GM10248 (cell line): Measurements from ENCODE around the gene MT1B.
"Not testable (repeated sequence)": the region's sequence is repeated elsewhere in the genome, so short reads cannot be mapped to it uniquely, and the experiment has no call there.

Source experiments
- CTCF ChIA-PET: fragments of 300-600 bp; sonication (Branson Sonifier 250); formaldehyde crosslinking; extraction: SDS; loops from one replicate; lab custom pipeline; 2021; ENCODE audit warnings: antibody characterized with exemption; lab: Yijun Ruan, JAX
- POLR2A ChIA-PET: fragments of 350-650 bp; sonication (Branson Sonifier 250); formaldehyde crosslinking; extraction: SDS; loops from one replicate; lab custom pipeline; 2020; ENCODE audit warnings: antibody characterized with exemption; lab: Yijun Ruan, JAX
- DNase-seq: peaks from one replicate; pipeline ENCODE4 v3.0.0; 2012; ENCODE audit errors: extremely low spot score
- TF ChIP-seq, protein P1 (sequence below): IDR thresholded peaks from 2 replicates; pipeline ENCODE4 v1.5.1; 2012; ENCODE audit warnings: mild to moderate bottlenecking, low read depth; ENCODE audit errors: extremely low read depth, missing control alignments, control extremely low read depth

Gene MT1B

DNA sequence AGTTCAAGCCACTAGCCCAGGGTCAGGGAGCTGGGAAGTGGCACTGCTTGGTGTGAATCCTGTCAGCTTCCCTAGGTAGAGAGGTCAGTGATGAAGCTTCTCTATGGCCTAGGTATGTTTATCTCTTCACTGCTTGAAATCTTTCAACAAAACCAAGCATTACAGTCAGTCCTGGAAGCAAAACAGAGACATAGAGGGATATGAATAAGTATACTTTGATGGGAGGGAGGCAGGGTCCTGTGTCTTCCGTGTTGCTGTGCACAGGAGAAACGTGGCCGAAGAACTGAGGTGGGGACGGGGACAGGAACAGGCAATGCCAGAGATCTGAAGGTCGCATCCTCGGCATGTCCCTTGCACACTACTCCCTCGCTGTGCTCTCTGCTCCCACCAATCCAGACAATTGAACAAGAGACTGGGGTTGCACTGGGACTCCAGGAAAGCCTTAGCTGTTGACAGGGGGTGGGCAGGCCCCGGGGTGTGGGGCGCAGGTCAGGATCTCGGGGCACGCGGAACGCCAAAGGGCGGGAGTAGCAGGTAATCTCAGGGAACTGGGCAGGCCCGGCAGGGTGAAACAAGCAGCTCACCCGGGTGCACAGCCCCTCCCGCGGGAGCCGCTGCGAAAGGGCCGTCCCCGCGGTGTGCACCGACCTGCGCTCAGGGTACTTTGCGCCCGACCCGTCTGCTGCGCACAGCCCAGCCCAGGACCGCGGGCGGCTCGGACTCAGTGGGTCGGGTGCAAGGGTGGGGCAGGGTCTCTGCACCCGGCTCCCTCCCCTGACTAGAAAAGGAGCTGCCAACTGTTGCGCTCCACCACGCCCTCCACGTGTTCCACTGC lies 17.5 kb downstream of the MT1B start, which contains the start of gene MT1H:
Gene MT1H, plus strand, starts transcription at position 810 of the 835 bp plus-strand sequence. CDS start 71 bp downstream, outside the sequence.
- no peak for DNase-seq
- ChIA-PET POLR2A (no interaction called here), CTCF (interaction anchor here (1.4 kb wide), 1 partner anchor 33 kb away, joined by 5 read pairs; no protein-coding TSS in a partner anchor)
- TF ChIP-seq, protein P1, sequence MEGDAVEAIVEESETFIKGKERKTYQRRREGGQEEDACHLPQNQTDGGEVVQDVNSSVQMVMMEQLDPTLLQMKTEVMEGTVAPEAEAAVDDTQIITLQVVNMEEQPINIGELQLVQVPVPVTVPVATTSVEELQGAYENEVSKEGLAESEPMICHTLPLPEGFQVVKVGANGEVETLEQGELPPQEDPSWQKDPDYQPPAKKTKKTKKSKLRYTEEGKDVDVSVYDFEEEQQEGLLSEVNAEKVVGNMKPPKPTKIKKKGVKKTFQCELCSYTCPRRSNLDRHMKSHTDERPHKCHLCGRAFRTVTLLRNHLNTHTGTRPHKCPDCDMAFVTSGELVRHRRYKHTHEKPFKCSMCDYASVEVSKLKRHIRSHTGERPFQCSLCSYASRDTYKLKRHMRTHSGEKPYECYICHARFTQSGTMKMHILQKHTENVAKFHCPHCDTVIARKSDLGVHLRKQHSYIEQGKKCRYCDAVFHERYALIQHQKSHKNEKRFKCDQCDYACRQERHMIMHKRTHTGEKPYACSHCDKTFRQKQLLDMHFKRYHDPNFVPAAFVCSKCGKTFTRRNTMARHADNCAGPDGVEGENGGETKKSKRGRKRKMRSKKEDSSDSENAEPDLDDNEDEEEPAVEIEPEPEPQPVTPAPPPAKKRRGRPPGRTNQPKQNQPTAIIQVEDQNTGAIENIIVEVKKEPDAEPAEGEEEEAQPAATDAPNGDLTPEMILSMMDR, result no peak

DNA sequence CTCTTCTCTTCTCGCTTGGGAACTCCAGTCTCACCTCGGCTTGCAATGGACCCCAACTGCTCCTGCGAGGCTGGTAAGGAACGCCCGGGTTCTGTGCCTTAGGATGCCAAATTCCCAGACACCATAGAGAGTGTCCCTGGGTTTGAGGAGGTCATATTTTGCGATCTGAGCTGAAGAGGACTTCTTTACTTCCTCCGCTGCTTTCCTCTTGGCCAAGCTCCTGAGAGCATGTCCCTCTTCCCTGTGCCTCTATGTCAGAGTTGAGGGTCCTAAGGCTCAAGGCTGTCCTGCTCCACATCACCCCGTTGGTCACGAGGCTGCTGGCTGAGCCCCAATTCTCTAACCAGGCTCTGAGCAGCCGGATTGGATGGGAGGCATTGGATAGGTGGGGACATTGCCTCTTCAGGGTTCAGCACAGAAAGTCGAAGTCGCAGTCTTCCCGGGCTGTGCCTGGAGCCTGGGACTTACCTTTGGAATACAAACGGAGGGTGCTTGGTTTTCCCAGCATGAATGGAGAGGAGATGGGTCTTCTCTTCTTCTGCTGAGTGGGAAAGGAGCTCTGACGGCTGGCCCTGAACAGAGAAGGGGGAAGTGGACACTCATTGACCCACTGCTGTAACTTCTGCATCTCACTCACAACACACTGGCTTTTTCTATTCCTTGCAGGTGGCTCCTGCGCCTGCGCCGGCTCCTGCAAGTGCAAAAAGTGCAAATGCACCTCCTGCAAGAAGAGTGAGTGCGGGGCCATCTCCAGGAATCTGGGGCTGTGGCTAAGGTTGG lies 18.3 kb downstream of the MT1B start:
- TF ChIP-seq, protein P1, result no peak
- DNase-seq, result no peak
- POLR2A ChIA-PET, result no interaction called here
- CTCF ChIA-PET, result no interaction called here

DNA sequence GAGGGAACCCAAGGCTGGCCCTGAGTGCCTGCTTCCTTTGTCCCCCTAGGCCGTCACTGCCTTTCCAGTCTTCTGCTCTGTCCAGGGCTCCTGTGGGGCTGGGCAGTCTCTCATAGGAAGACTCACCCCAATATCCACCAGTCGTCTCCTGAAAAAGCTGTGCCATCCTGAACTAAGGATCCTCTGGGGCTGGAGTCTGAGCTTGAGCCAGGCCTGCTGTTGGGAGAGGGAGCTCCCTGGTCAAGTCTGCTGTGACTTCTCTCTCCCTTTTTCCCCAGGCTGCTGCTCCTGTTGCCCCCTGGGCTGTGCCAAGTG lies 18.9 kb downstream of the MT1B start:
- POLR2A ChIA-PET, result no interaction called here
- no peak for DNase-seq
- TF ChIP-seq, protein P1, result no peak
- CTCF ChIA-PET, result no interaction called here

DNA sequence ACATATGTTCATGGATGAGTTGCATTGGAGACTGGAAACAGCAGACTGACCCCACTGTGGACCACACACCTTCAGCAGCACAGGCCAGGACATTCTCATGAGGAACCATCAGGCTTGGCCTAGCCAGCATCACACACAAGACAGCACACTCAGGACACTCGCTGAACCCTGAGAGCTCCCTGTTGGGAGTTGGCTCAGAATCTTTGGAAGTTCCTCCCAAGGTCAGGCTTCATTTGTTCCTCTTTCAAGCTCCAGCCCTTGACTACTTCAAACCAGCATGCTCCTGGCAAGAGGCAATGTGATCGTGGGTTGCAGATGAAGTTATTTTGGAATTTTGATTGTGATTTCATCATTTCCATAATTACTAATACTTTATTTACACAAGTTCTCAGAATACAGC lies 20.0 kb downstream of the MT1B start:
- CTCF ChIA-PET, result interaction anchor here (4.1 kb wide), 1 partner anchor 30 kb away, joined by 20 read pairs; no protein-coding TSS in a partner anchor
- DNase-seq, POLR2A ChIA-PET: not testable (repeated sequence)

DNA sequence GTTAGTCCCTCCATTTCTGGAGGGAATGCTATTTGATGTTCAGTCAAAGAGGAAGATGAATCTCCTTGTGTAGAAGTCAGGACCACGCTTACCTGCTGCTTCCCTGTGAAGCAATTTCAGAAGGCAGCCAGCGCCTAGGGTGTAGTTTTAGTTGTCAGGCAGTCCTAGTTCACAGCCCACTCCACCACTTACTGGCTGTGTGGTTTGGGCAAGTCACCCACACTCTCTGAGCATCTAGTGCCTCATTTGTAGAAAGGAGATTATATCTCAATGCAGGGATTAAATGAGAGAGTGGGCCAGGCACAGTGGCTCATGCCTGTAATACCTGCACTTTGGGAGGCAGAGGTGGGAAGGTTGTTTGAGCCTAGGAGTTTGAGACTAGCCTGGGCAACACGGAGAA lies 20.5 kb downstream of the MT1B start:
- POLR2A ChIA-PET, DNase-seq: not testable (repeated sequence)
- CTCF ChIA-PET, result interaction anchor here (4.1 kb wide), 1 partner anchor 30 kb away, joined by 20 read pairs; no protein-coding TSS in a partner anchor

DNA sequence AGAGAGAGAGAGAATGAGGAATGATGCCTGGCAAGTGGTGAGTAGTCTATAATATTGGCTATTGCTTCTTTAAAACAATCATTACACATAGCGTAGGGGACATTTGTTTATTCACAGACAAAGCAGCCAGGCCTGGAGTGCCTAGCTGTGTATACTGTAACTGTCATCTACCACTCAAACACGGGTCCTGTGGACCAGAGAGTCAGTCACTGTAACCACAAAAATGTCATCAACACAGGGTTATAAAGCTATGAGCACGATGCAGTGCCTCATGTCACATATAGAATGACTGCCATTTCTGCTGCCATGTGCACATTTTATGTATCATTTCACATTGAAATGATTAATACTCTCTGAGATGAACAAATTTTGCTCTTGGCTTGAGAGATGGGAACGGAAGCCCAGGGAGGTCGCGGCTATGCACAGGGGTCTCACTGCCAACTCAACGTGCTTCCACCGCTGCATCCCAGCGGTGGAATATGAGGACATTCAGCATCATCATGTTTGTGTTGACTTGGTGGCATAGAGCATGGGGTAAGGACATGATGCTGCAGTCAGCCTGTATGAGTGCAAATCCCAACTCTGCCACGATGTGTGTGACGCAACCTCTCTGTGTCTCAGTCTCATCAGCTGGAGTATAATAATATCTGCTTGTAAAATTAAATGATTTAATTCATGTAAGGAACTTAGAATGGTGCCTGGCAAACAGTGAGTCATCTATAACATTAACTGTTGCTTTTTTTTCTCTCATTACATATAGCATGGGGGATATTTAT lies 21.3 kb downstream of the MT1B start:
- CTCF ChIA-PET, result interaction anchor here (1.5 to 4.1 kb wide), 3 partner anchors 17 to 49 kb away, joined by 4 to 20 read pairs (median 7); no protein-coding TSS in a partner anchor
- DNase-seq, result no peak
- TF ChIP-seq, protein P1, result no peak
- POLR2A ChIA-PET, result no interaction called here

DNA sequence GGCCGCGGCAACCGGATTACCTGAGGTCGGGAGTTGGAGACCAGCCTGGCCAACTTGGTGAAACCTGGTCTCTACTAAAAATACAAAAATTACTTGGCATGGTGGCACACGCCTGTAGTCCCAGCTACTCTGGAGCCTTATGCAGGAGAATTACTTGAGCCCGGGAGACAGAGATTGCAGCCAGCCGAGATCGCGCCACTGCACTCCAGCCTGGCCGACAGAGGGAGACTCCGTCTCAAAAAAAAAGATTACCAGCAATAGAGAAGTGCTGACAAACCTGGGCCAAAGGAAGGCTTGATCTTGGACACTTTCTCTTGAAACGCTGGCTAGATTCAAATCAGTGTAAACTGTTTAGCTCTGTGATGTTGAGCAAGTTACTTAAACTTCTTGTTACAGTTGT lies 22.2 kb downstream of the MT1B start:
- no peak for DNase-seq
- TF ChIP-seq, protein P1, result peak; percentile 50
- CTCF ChIA-PET, result interaction anchor here (1.2 to 4.1 kb wide), 4 partner anchors 16 to 98 kb away, joined by 3 to 20 read pairs (median 6); no protein-coding TSS in a partner anchor
- POLR2A ChIA-PET, result no interaction called here

DNA sequence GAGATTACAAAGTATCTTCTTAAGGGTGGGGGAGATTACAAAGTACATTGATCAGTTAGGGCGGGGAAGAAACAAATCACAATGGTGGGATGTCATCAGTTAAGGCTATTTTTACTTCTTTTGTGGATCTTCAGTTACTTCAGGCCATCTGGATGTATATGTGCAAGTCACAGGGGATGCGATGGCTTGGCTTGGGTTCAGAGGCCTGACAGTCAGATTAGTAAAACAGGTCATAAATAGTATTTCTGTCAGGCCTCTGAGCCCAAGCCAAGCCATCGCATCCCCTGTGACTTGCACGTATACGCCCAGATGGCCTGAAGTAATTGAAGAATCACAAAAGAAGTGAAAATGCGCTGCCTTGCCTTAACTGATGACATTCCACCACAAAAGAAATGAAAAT lies 22.9 kb downstream of the MT1B start:
- DNase-seq, POLR2A ChIA-PET: not testable (repeated sequence)
- CTCF ChIA-PET, result interaction anchor here (1.2 to 4.1 kb wide), 3 partner anchors 27 to 98 kb away, joined by 3 to 20 read pairs (median 4); no protein-coding TSS in a partner anchor
